GM18870 (cell line): ENCODE measurements around the gene IFNAR1.

Source experiments
- ATAC-seq: cut with Tn5 transposase; IDR thresholded peaks from one replicate; pipeline ENCODE4 v1.9.1; 2021; ENCODE audit warnings: moderate library complexity; ENCODE audit not compliant: unreplicated experiment

IFNAR1 gene

GRCh38 chr21:33397717-33398116 is 72.9 kb downstream of the IFNAR1 start:
- ATAC-seq, result no peak

- ATAC-seq, result no peak
These were observed 73.6 kb downstream of the IFNAR1 start for GRCh38 chr21:33398361-33398760.

- ATAC-seq, result no peak
These were observed 76.8 kb downstream of the IFNAR1 start for GRCh38 chr21:33401630-33401992.

GRCh38 chr21:33402001-33402979 is 77.5 kb downstream of the IFNAR1 start:
- no peak for ATAC-seq

GRCh38 chr21:33403128-33403785 is 78.5 kb downstream of the IFNAR1 start, which contains the start of gene IFNGR2:
IFNGR2 (plus strand) TSS chr21:33403413; CDS start chr21:33403544, 131 bp downstream.
- no peak for ATAC-seq

- no peak for ATAC-seq
These were observed 79.2 kb downstream of the IFNAR1 start for GRCh38 chr21:33403786-33404585.

- ATAC-seq, result no peak
These were observed 81.7 kb downstream of the IFNAR1 start for GRCh38 chr21:33406493-33406892.
